ENCODE results near the gene ZMYND8. TPM values are rescaled to one million over a fixed set of nuclear protein-coding genes. Genes with fewer than 3 reads are reported as not detected.
"Not testable (repeated sequence)": the region's sequence is repeated elsewhere in the genome, so short reads cannot be mapped to it uniquely, and the experiment has no call there.

Gene ZMYND8
- polyA plus RNA-seq, 1 donor from 2014 or later: 16.8 TPM

GRCh38 chr20:47290008-47290407 is 66.5 kb downstream of the ZMYND8 start:
- no peaks in the 10 kb centered on the region for H3K79me2 ChIP-seq (replicated peaks; ENCODE audit: insufficient read depth, low read length)
- H3K27ac ChIP-seq (ENCODE audit: low read length): no peak overlapping the region
- H3K4me2 ChIP-seq (ENCODE audit: low read length): no peak overlapping the region
- no peaks in the 10 kb centered on the region for H4K20me1 ChIP-seq (ENCODE audit: insufficient read depth)
- H3K9me2 ChIP-seq (ENCODE audit: insufficient read depth, low read length): no peaks in the 10 kb centered on the region
- no peaks in the 10 kb centered on the region for H3F3A ChIP-seq (ENCODE audit: insufficient read depth, low read length, poor library complexity, severe bottlenecking)
- no peak for TF ChIP-seq TAF1 (IDR thresholded peaks at IDR 0.05; ENCODE audit: low read depth)
- no peak for TF ChIP-seq EP300 (conservative IDR thresholded peaks at IDR 0.05; ENCODE audit: poor library complexity, severe bottlenecking)
- TF ChIP-seq SMC3 (conservative IDR thresholded peaks at IDR 0.05; ENCODE audit: poor library complexity): no peak
- no peak for TF ChIP-seq POLR2AphosphoS5 (IDR thresholded peaks at IDR 0.05)
- no peak for TF ChIP-seq RAD21 (conservative IDR thresholded peaks at IDR 0.05)
- no peak for TF ChIP-seq EZH2 (IDR thresholded peaks at IDR 0.05; ENCODE audit: borderline replicate concordance, insufficient read depth, low read length, poor library complexity, severe bottlenecking)
- no peak for TF ChIP-seq MXI1 (conservative IDR thresholded peaks at IDR 0.05; ENCODE audit: poor library complexity, severe bottlenecking)
- TF ChIP-seq CTCF (IDR thresholded peaks at IDR 0.05; ENCODE audit: poor library complexity, severe bottlenecking): no peak
- no peak for TF ChIP-seq REST (IDR thresholded peaks at IDR 0.05; ENCODE audit: borderline replicate concordance)
- peaks cover 5% of the 10 kb centered on the region for H3K36me3 ChIP-seq (ENCODE audit: insufficient read depth, low read length)
- H3K9ac ChIP-seq (ENCODE audit: low read length): no peak overlapping the region
- H3K4me3 ChIP-seq (ENCODE audit: low read length): no peak overlapping the region
- H3K27me3 ChIP-seq (ENCODE audit: insufficient read depth, low read depth, low read length): no peaks in the 10 kb centered on the region
- H3K9me3 ChIP-seq (ENCODE audit: low read length): no peaks in the 10 kb centered on the region
- H2AFZ ChIP-seq (ENCODE audit: low read depth, low read length): no peak overlapping the region

GRCh38 chr20:47289096-47289495 is 67.4 kb downstream of the ZMYND8 start:
- Histone ChIP-seq H3K36me3 (ENCODE audit: insufficient read depth, low read length) (peaks cover 5% of the 10 kb centered on the region), H3K9me3 (ENCODE audit: low read length) (no peaks in the 10 kb centered on the region), H2AFZ (ENCODE audit: low read depth, low read length) (no peak overlapping the region), H3K4me2 (ENCODE audit: low read length) (no peak overlapping the region), H3K27ac (ENCODE audit: low read length) (no peak overlapping the region), H3K9me2 (ENCODE audit: insufficient read depth, low read length) (no peaks in the 10 kb centered on the region), H4K20me1 (ENCODE audit: insufficient read depth) (no peaks in the 10 kb centered on the region), H3K79me2 (replicated peaks; ENCODE audit: insufficient read depth, low read length) (no peaks in the 10 kb centered on the region), H3K9ac (ENCODE audit: low read length) (no peak overlapping the region), H3F3A (ENCODE audit: insufficient read depth, low read length, poor library complexity, severe bottlenecking) (no peaks in the 10 kb centered on the region), H3K4me3 (ENCODE audit: low read length) (no peak overlapping the region), H3K27me3 (ENCODE audit: insufficient read depth, low read depth, low read length) (no peaks in the 10 kb centered on the region)
- TF ChIP-seq EZH2 (IDR thresholded peaks at IDR 0.05; ENCODE audit: borderline replicate concordance, insufficient read depth, low read length, poor library complexity, severe bottlenecking): no peak
- TF ChIP-seq REST (IDR thresholded peaks at IDR 0.05; ENCODE audit: borderline replicate concordance): no peak
- no peak for TF ChIP-seq SMC3 (conservative IDR thresholded peaks at IDR 0.05; ENCODE audit: poor library complexity)
- TF ChIP-seq MXI1 (conservative IDR thresholded peaks at IDR 0.05; ENCODE audit: poor library complexity, severe bottlenecking): no peak
- TF ChIP-seq TAF1 (IDR thresholded peaks at IDR 0.05; ENCODE audit: low read depth): no peak
- no peak for TF ChIP-seq POLR2AphosphoS5 (IDR thresholded peaks at IDR 0.05)
- no peak for TF ChIP-seq RAD21 (conservative IDR thresholded peaks at IDR 0.05)
- TF ChIP-seq EP300 (conservative IDR thresholded peaks at IDR 0.05; ENCODE audit: poor library complexity, severe bottlenecking): no peak
- no peak for TF ChIP-seq CTCF (IDR thresholded peaks at IDR 0.05; ENCODE audit: poor library complexity, severe bottlenecking)

- H3K36me3 ChIP-seq (ENCODE audit: insufficient read depth, low read length); H3K79me2 ChIP-seq (replicated peaks; ENCODE audit: insufficient read depth, low read length); H3K9me2 ChIP-seq (ENCODE audit: insufficient read depth, low read length); H3K27ac ChIP-seq (ENCODE audit: low read length); H3K9ac ChIP-seq (ENCODE audit: low read length); H3F3A ChIP-seq (ENCODE audit: insufficient read depth, low read length, poor library complexity, severe bottlenecking); H3K9me3 ChIP-seq (ENCODE audit: low read length); H3K27me3 ChIP-seq (ENCODE audit: insufficient read depth, low read depth, low read length); H3K4me3 ChIP-seq (ENCODE audit: low read length); H2AFZ ChIP-seq (ENCODE audit: low read depth, low read length); H3K4me2 ChIP-seq (ENCODE audit: low read length); H4K20me1 ChIP-seq (ENCODE audit: insufficient read depth): not testable (repeated sequence)
Measured at GRCh38 chr20:47288530-47288929, 68.0 kb downstream of the ZMYND8 start.
